CD14-positive monocyte (primary cell): Measurements from ENCODE around the gene CFAP61. TPM values are rescaled to one million over a fixed set of nuclear protein-coding genes. Genes with fewer than 3 reads are reported as not detected.

Source experiments
- DNase-seq, 3 donors: peaks; one replicate each; pipeline ENCODE4 v3.0.0-alpha.2; 2011 to 2022
- H2AFZ ChIP-seq: 2 replicates; pipeline ENCODE4 v1.6.0; 2012; ENCODE audit warnings: mild to moderate bottlenecking, low read depth, low read length, inconsistent platforms; ENCODE audit not compliant: insufficient read depth, poor library complexity, severe bottlenecking
- H3K27ac ChIP-seq, 2 donors: 1 replicate in 1 of 2; 2 replicates in 1 of 2; pipeline ENCODE4 v1.5.1; 2012 to 2013; ENCODE audit warnings: low read length in 2 of 2, control low read depth in 1 of 2, inconsistent platforms in 1 of 2, low read depth in 1 of 2, mild to moderate bottlenecking in 1 of 2
- H3K27me3 ChIP-seq, 2 donors: one replicate each; pipeline versions ENCODE4 v1.6.0 to v1.6.1; 2011 to 2013; ENCODE audit warnings: low read length in 2 of 2; ENCODE audit not compliant: control insufficient read depth in 2 of 2, insufficient read depth in 2 of 2
- H3K36me3 ChIP-seq, 2 donors: replicated peaks in 1 of 2; 1 replicate in 1 of 2; 2 replicates in 1 of 2; pipeline versions ENCODE4 v1.5.1 to v1.6.1; 2012 to 2013; ENCODE audit warnings: low read length in 2 of 2, control low read depth in 1 of 2, inconsistent platforms in 1 of 2, mild to moderate bottlenecking in 1 of 2; ENCODE audit not compliant: insufficient read depth in 2 of 2, control insufficient read depth in 1 of 2
- H3K4me1 ChIP-seq, 2 donors: 1 replicate in 1 of 2; 2 replicates in 1 of 2; pipeline versions ENCODE4 v1.5.1 to v1.6.1; 2012 to 2013; ENCODE audit warnings: low read length in 2 of 2, control low read depth in 1 of 2, inconsistent platforms in 1 of 2, mild to moderate bottlenecking in 1 of 2, moderate library complexity in 1 of 2; ENCODE audit not compliant: insufficient read depth in 2 of 2, control insufficient read depth in 1 of 2
- H3K4me2 ChIP-seq: replicated peaks from 2 replicates; pipeline ENCODE3; 2012; ENCODE audit warnings: low read length, moderate library complexity, mild to moderate bottlenecking; ENCODE audit not compliant: poor library complexity, severe bottlenecking; ENCODE audit errors: extremely low read depth
- H3K4me3 ChIP-seq, 3 experiments: fragments of 200-600 bp in 1 of 3; sonication (generic) in 1 of 3; replicated peaks in 1 of 3; 1 replicate in 2 of 3; 2 replicates in 1 of 3; pipeline ENCODE4 v1.5.1; 2011 to 2013; ENCODE audit warnings: low read length in 3 of 3, mild to moderate bottlenecking in 3 of 3, control low read depth in 2 of 3, low read depth in 2 of 3, inconsistent platforms in 1 of 3, moderate library complexity in 1 of 3
- H3K79me2 ChIP-seq: 2 replicates; pipeline ENCODE4 v1.6.0; 2012; ENCODE audit warnings: mild to moderate bottlenecking, control low read depth, inconsistent platforms, low read length, moderate library complexity; ENCODE audit not compliant: insufficient read depth
- H3K9ac ChIP-seq: 2 replicates; pipeline ENCODE4 v1.6.0; 2017; ENCODE audit warnings: low read length, mild to moderate bottlenecking; ENCODE audit not compliant: insufficient read depth, poor library complexity, severe bottlenecking
- H3K9me3 ChIP-seq, 2 donors: replicated peaks in 1 of 2; 1 replicate in 1 of 2; 2 replicates in 1 of 2; pipeline versions ENCODE4 v1.5.1 to v1.6.1; 2012 to 2013; ENCODE audit warnings: low read length in 2 of 2, control low read depth in 1 of 2; ENCODE audit not compliant: control insufficient read depth in 1 of 2, insufficient read depth in 1 of 2
- H4K20me1 ChIP-seq: 2 replicates; pipeline ENCODE4 v1.6.0; 2012; ENCODE audit warnings: mild to moderate bottlenecking, low read length, control low read depth, moderate library complexity; ENCODE audit not compliant: insufficient read depth
- H3K27ac Mint-ChIP-seq, 7 donors: one replicate each; pipeline ENCODE4 v1.8.0; 2020; ENCODE audit warnings: mild to moderate bottlenecking in 7 of 7, mixed read lengths in 7 of 7, moderate library complexity in 6 of 7, inconsistent platforms in 2 of 7
- H3K27me3 Mint-ChIP-seq, 3 donors: one replicate each; pipeline ENCODE4 v1.8.0; 2021 to 2022; ENCODE audit warnings: low read depth in 3 of 3, mild to moderate bottlenecking in 3 of 3, mixed read lengths in 3 of 3, moderate library complexity in 3 of 3, inconsistent platforms in 1 of 3
- H3K36me3 Mint-ChIP-seq, 2 donors: one replicate each; pipeline ENCODE4 v1.8.0; 2020; ENCODE audit warnings: mixed read lengths in 2 of 2, inconsistent platforms in 1 of 2, mild to moderate bottlenecking in 1 of 2
- H3K4me1 Mint-ChIP-seq: one replicate; pipeline ENCODE4 v1.8.0; 2020; ENCODE audit warnings: mild to moderate bottlenecking, mixed read lengths
- H3K4me3 Mint-ChIP-seq, 2 donors: one replicate each; pipeline ENCODE4 v1.8.0; 2020; ENCODE audit warnings: mild to moderate bottlenecking in 2 of 2, mixed read lengths in 2 of 2, moderate library complexity in 1 of 2
- H3K9me3 Mint-ChIP-seq, 7 donors: one replicate each; pipeline ENCODE4 v1.8.0; 2020 to 2022; ENCODE audit warnings: mixed read lengths in 7 of 7, mild to moderate bottlenecking in 6 of 7, moderate library complexity in 6 of 7, inconsistent platforms in 2 of 7
- WGBS: methylation state at CpG from one replicate; pipeline ENCODE4 v1.1.5; 2013; ENCODE audit warnings: missing lambda C conversion rate; ENCODE audit not compliant: insufficient coverage; 5-methylcytosine and 5-hydroxymethylcytosine counted together
- intact Hi-C, 2 donors: fragments of 100-400 bp; cut with micrococcal nuclease; formaldehyde crosslinking; loops; one replicate each; pipeline versions ENCODE4 v1.15.0 to v1.15.1; 2023
- polyA plus RNA-seq, 3 donors: library from polyadenylated mRNA; depleted of rRNA in 1 of 3; unstranded in 2 of 3; stranded (reverse) in 1 of 3; fragments of 300-500 nt in 2 of 3; fragments of >200 nt in 1 of 3; fragmentation: Illumina TruSeq in 2 of 3; gene quantifications; 1 replicate in 2 of 3; 2 replicates in 1 of 3; pipeline ENCODE4 v1.2.3, GENCODE V29; 2012 to 2021
- TF ChIP-seq, protein P1 (sequence below): fragments of 200-600 bp; IDR thresholded peaks from one replicate; pipeline ENCODE4 v1.8.0; 2022; ENCODE audit warnings: antibody characterized with exemption, mild to moderate bottlenecking

The CFAP61 gene
- polyA plus RNA-seq, 3 donors = not detected

DNA sequence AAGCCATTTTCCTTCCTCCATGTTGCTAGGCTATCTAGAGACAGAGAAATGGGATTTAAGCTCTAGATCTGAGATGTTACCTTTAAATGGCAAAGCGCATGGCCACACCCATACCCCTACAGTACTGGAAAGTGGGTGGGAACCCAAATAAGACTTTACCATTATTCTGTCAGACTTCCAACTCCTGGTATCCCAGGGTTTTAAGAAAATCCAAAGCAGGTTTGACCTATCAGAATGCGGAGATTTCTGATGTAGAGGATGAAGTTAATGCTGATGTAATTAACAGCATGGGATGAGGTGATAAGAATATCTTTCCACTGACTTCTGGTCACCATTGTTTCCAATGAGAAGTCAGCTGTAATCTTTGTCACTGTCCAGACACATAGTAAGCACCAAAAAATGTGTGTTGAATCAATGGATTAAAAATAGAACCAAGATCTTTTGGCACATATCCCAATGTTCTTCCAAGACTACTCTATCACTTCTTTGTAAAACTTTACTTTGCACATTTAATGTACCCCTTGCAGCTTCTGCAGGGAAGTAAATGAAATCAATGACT, 174.8 kb downstream of the CFAP61 start:
- no peaks in the 10 kb centered on the region for H3K4me1 ChIP-seq
- Mint-ChIP-seq H3K36me3 (no peaks in the 10 kb centered on the region), H3K27ac (no peak overlapping the region), H3K9me3 (peaks cover 0 to 10% (median 2%) of the 10 kb centered on the region in 7 donors), H3K4me1 (no peaks in the 10 kb centered on the region), H3K4me3 (no peak overlapping the region), H3K27me3 (peaks cover 5 to 16% (median 14%) of the 10 kb centered on the region in 3 donors)
- H3K9ac ChIP-seq = no peak overlapping the region
- intact Hi-C loops = no loop called here
- H3K9me3 ChIP-seq = no peaks in the 10 kb centered on the region
- no peak for DNase-seq
- TF ChIP-seq, protein P1, sequence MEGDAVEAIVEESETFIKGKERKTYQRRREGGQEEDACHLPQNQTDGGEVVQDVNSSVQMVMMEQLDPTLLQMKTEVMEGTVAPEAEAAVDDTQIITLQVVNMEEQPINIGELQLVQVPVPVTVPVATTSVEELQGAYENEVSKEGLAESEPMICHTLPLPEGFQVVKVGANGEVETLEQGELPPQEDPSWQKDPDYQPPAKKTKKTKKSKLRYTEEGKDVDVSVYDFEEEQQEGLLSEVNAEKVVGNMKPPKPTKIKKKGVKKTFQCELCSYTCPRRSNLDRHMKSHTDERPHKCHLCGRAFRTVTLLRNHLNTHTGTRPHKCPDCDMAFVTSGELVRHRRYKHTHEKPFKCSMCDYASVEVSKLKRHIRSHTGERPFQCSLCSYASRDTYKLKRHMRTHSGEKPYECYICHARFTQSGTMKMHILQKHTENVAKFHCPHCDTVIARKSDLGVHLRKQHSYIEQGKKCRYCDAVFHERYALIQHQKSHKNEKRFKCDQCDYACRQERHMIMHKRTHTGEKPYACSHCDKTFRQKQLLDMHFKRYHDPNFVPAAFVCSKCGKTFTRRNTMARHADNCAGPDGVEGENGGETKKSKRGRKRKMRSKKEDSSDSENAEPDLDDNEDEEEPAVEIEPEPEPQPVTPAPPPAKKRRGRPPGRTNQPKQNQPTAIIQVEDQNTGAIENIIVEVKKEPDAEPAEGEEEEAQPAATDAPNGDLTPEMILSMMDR = no peak
- H3K4me3 ChIP-seq = no peak overlapping the region
- no CpG with 5 or more reads among the region's 2 CpGs for WGBS
- no peaks in the 10 kb centered on the region for H4K20me1 ChIP-seq
- H2AFZ ChIP-seq = no peak overlapping the region
- H3K27me3 ChIP-seq = peaks cover 2 to 9% of the 10 kb centered on the region in 2 donors
- H3K79me2 ChIP-seq = no peaks in the 10 kb centered on the region
- H3K36me3 ChIP-seq = no peaks in the 10 kb centered on the region
- no peak overlapping the region for H3K4me2 ChIP-seq
- no peak overlapping the region for H3K27ac ChIP-seq

DNA sequence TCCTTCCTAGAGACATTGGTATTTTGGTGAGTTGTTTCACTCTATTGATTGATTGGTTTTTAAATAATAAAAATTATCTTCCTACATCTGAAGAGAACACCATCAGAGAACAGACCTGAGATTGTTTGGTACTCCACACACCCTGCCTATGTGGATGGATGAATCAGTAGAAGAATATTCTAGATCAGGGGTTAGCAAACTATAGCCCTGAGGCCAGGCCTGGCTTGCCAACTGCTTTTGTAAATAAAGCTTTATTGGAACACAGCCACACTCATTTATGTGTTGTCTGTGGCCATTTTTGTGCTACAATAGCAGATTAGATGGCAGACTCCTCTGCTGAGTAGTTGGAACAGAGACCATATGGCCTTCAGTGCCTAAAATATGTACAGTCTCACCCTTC, 176.0 kb downstream of the CFAP61 start:
- Histone ChIP-seq H3K4me2 (no peak overlapping the region), H2AFZ (no peak overlapping the region), H4K20me1 (no peaks in the 10 kb centered on the region), H3K27me3 (peaks cover 2 to 9% of the 10 kb centered on the region in 2 donors), H3K79me2 (no peaks in the 10 kb centered on the region), H3K36me3 (no peaks in the 10 kb centered on the region), H3K9me3 (no peaks in the 10 kb centered on the region), H3K4me1 (no peaks in the 10 kb centered on the region), H3K9ac (no peak overlapping the region), H3K27ac (no peak overlapping the region), H3K4me3 (no peak overlapping the region)
- H3K27ac Mint-ChIP-seq = no peak overlapping the region
- no peak for DNase-seq
- H3K36me3 Mint-ChIP-seq = no peaks in the 10 kb centered on the region
- H3K27me3 Mint-ChIP-seq = peaks cover 5 to 18% (median 10%) of the 10 kb centered on the region in 3 donors
- TF ChIP-seq, protein P1 = no peak
- H3K9me3 Mint-ChIP-seq = peaks cover 0 to 10% (median 2%) of the 10 kb centered on the region in 7 donors
- intact Hi-C loops = no loop called here
- peaks cover 4% of the 10 kb centered on the region for H3K4me1 Mint-ChIP-seq
- H3K4me3 Mint-ChIP-seq = no peak overlapping the region
